Measurements from ENCODE around the gene OR2A42. TPM values are rescaled to one million over a fixed set of nuclear protein-coding genes. Genes with fewer than 3 reads are reported as not detected.

Gene OR2A42
- total RNA-seq, 1 donor from 2014 or later: not detected

Other genes with a start within 250 kb of the OR2A42 start
- not detected for gene OR6B1, start 239.3 kb downstream of the OR2A42 start, total RNA-seq
- gene OR2A5, start 190.7 kb downstream of the OR2A42 start, total RNA-seq: not detected
- gene OR2A25, start 169.8 kb downstream of the OR2A42 start, total RNA-seq: not detected
- gene OR2A12, start 153.3 kb downstream of the OR2A42 start, total RNA-seq: not detected
- not detected for gene OR2A2, start 130.0 kb downstream of the OR2A42 start, total RNA-seq
- gene OR2A14, start 116.4 kb downstream of the OR2A42 start, total RNA-seq: not detected
- 1.4 TPM for gene CTAGE4, start 56.1 kb downstream of the OR2A42 start, total RNA-seq
- gene ARHGEF35, start 43.8 kb downstream of the OR2A42 start, total RNA-seq: 7.2 TPM
- 1.9 TPM for gene OR2A7, start 25.2 kb upstream of the OR2A42 start, total RNA-seq
- gene CTAGE8, start 29.7 kb upstream of the OR2A42 start, total RNA-seq: 1.4 TPM
- gene OR2A1, start 72.8 kb upstream of the OR2A42 start, total RNA-seq: not detected
- gene ARHGEF5, start 115.8 kb upstream of the OR2A42 start, total RNA-seq: 11.6 TPM
- not detected for gene NOBOX, start 164.1 kb upstream of the OR2A42 start, total RNA-seq